Upper lobe of right lung (tissue), 1 donor: ENCODE data around the gene TUSC2. TPM values are rescaled to one million over a fixed set of nuclear protein-coding genes. Genes with fewer than 3 reads are reported as not detected.
A peak's percentile ranks its signal among the peaks of the same experiment; 100 is the strongest.

Source experiments
- ATAC-seq: fragments of 200-7000 bp; cut with Tn5 transposase; one replicate; pipeline ENCODE4 v1.9.1; 2020; ENCODE audit warnings: mild to moderate bottlenecking, moderate library complexity
- DNase-seq: peaks from one replicate; pipeline ENCODE4 v3.0.0-alpha.2; 2020
- H3K27ac ChIP-seq: fragments of 200-600 bp; one replicate; pipeline ENCODE4 v1.8.0; 2022
- H3K27me3 ChIP-seq: fragments of 200-600 bp; one replicate; pipeline ENCODE4 v1.8.0; 2022; ENCODE audit warnings: mild to moderate bottlenecking
- H3K36me3 ChIP-seq: fragments of 200-600 bp; one replicate; pipeline ENCODE4 v1.8.0; 2022
- H3K4me1 ChIP-seq: fragments of 200-600 bp; one replicate; pipeline ENCODE4 v1.8.0; 2022
- H3K4me3 ChIP-seq: fragments of 200-600 bp; one replicate; pipeline ENCODE4 v1.8.0; 2022; ENCODE audit warnings: mild to moderate bottlenecking
- H3K9me3 ChIP-seq: fragments of 200-600 bp; one replicate; pipeline ENCODE4 v1.8.0; 2022
- intact Hi-C: fragments of 100-400 bp; cut with DNase I; formaldehyde crosslinking; loops from one replicate; pipeline ENCODE4 v1.11.0; 2022
- total RNA-seq: library from RNA; stranded (reverse); fragmentation: NEBNext Ultra II Directional; extraction: Animal tissue kit (Norgen Biotek cat#: 25700); gene quantifications from one replicate; pipeline ENCODE4 v1.2.1, GENCODE V29; 2021
- TF ChIP-seq, protein P1 (sequence below): fragments of 200-600 bp; IDR thresholded peaks from one replicate; pipeline ENCODE4 v1.8.0; 2022; ENCODE audit warnings: antibody characterized with exemption
- donor health status: DM: no; HTN: yes; CAD: no; lungs with severe emphysema.

The TUSC2 gene
- total RNA-seq, 1 donor from 2014 or later, result 29.2 TPM

DNA sequence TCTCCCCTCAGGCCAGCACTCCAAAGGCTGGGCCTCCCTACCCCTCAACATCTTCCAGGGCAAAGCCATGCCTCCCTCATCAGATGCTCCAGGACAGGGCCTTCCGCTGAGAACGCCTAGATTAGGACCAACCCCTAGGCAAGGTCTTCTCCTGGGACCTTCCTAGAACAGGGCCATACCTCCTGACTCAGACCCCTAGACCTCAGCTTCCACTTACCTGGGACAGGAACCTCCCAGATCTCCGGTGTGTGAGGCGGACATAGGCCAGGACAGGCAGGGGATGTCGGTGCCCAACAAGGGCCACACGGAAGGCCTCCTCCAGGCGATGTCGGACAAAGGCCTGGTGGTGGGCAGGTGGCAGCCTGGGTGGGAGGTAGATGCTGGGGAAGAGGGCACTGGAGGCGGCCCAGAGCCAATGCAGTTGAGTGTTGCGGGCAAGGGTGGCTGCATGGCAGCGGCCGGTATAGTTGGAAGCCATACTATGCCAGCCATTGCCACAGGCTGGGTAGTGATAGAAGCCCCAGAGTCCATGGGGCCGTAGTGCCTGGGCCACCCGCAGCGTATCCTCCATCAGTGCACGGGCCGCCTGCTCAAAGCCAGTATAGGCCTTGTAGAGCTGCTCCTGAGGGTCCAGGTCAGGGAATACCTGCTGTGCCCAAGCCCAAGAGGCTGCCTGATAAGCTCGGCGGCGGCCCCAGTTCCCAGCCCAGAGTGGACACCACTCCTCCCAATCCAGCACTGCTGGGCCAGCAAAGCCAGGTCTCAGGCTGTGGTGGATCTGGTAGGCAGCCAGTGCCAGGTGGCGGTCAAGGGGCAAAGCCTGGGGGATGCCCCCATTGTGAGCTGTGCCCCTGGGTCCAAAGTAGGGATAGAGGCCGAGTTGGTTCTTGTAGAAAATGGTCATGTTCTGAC is 33.3 kb downstream of the TUSC2 start:
- intact Hi-C loops, result no loop called here
- Histone ChIP-seq H3K27ac (no peak overlapping the region), H3K4me1 (peaks cover 26% of the 10 kb centered on the region)

DNA sequence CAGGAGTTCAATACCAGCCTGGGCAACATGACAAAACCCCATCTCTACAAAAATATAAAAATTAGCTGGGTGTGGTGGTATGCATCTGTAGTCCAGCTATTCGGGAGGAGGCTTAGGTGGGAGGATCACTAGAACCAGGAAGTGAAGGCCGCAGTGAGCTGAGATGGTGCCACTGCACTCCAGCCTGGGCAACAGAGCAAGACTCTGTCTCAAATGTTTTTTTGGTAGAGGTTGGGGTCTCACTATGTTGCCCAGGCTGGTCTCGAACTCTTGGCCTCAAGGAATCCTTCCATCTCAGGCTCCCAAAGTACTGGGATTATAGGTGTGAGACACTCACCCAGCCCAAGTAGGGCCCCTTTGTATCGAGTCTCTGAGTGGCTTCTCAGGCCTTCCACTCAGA is 33.9 kb downstream of the TUSC2 start:
- H3K4me3 ChIP-seq, result no peak overlapping the region
- DNase-seq, result no peak
- TF ChIP-seq, protein P1, sequence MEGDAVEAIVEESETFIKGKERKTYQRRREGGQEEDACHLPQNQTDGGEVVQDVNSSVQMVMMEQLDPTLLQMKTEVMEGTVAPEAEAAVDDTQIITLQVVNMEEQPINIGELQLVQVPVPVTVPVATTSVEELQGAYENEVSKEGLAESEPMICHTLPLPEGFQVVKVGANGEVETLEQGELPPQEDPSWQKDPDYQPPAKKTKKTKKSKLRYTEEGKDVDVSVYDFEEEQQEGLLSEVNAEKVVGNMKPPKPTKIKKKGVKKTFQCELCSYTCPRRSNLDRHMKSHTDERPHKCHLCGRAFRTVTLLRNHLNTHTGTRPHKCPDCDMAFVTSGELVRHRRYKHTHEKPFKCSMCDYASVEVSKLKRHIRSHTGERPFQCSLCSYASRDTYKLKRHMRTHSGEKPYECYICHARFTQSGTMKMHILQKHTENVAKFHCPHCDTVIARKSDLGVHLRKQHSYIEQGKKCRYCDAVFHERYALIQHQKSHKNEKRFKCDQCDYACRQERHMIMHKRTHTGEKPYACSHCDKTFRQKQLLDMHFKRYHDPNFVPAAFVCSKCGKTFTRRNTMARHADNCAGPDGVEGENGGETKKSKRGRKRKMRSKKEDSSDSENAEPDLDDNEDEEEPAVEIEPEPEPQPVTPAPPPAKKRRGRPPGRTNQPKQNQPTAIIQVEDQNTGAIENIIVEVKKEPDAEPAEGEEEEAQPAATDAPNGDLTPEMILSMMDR, result no peak
- H3K4me1 ChIP-seq, result peaks cover 25% of the 10 kb centered on the region
- no peak overlapping the region for H3K27ac ChIP-seq
- H3K36me3 ChIP-seq, result peaks cover 13% of the 10 kb centered on the region
- ATAC-seq, result no peak
- H3K27me3 ChIP-seq, result no peaks in the 10 kb centered on the region
- no peaks in the 10 kb centered on the region for H3K9me3 ChIP-seq
- intact Hi-C loops, result no loop called here

More for the DNA sequence above, 33.3 kb downstream of the TUSC2 start:
- Histone ChIP-seq H3K4me3 (no peak overlapping the region), H3K36me3 (peaks cover 7% of the 10 kb centered on the region), H3K27me3 (no peaks in the 10 kb centered on the region), H3K9me3 (no peaks in the 10 kb centered on the region)
- ATAC-seq (no peak), DNase-seq (peak; percentile 66)
- TF ChIP-seq, protein P1, result no peak

DNA sequence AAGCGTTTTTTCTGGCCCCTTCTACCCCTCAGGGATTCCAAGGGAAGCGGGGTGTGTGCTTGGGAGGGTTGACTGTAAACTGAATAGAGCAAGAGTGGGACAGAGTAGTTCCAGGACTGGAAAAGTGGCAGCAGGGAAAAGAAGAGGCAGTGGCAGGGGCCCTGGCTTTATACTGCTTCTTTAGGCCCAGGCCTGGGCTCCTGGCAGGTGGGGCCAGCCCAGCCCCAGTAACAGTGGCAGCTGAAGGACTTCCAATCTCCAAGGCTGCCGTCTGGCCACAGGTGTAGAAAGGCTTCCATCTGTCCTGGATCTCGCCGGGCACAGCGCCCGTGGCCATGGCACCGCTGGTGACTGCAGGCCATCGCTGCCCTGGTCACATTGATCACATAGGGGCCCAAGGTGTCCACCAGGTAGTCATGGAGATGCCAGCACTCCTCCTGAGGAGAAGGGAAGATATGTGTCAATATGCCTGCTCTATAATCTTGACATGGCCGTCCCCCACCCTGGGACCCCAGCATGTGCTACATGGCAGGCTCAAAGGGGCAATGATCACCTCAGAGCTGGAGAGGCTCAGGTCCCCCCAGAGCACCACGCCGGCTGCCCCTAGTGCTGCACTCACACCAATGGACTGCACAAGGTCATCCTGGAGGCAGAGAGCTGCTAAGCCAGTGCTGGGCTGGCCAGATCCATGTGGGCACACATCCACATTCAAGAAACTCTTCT is 34.8 kb downstream of the TUSC2 start:
- Histone ChIP-seq H3K9me3 (no peaks in the 10 kb centered on the region), H3K4me3 (peak overlapping the region; percentile 97), H3K27me3 (no peaks in the 10 kb centered on the region), H3K4me1 (peaks cover 19% of the 10 kb centered on the region), H3K27ac (peak overlapping the region; percentile 89), H3K36me3 (peaks cover 22% of the 10 kb centered on the region)
- TF ChIP-seq, protein P1, result no peak
- DNase-seq (no peak), ATAC-seq (no peak)
- intact Hi-C loops, result no loop called here

- Histone ChIP-seq H3K4me1 (peaks cover 16% of the 10 kb centered on the region), H3K27ac (peak within 1 kb of the TSS; percentile 89), H3K36me3 (peaks cover 30% of the 10 kb centered on the region), H3K9me3 (no peaks in the 10 kb centered on the region), H3K27me3 (no peaks in the 10 kb centered on the region), H3K4me3 (peak within 1 kb of the TSS; percentile 97)
- DNase-seq (peak; percentile 99), ATAC-seq (peak; percentile 96)
- intact Hi-C loops, result no loop called here
- TF ChIP-seq, protein P1, result no peak
Observed at GRCh38 chr3:50292159-50293078, 35.6 kb downstream of the TUSC2 start, which contains the start of gene IFRD2. Gene IFRD2, minus strand, starts transcription at chr3:50292429. Its CDS starts 155 bp downstream, at chr3:50292274.

- no peak for DNase-seq
- Histone ChIP-seq H3K27me3 (no peaks in the 10 kb centered on the region), H3K36me3 (peaks cover 31% of the 10 kb centered on the region), H3K4me1 (peaks cover 16% of the 10 kb centered on the region), H3K4me3 (no peak overlapping the region), H3K27ac (no peak overlapping the region), H3K9me3 (no peaks in the 10 kb centered on the region)
- ATAC-seq, result no peak
- intact Hi-C loops, result no loop called here
- TF ChIP-seq, protein P1, result no peak
Observed at GRCh38 chr3:50290161-50290641, 37.8 kb downstream of the TUSC2 start.
